Measurements from ENCODE around the gene DIP2B. TPM values are rescaled to one million over a fixed set of nuclear protein-coding genes. Genes with fewer than 3 reads are reported as not detected.
A peak's percentile ranks its signal among the peaks of the same experiment; 100 is the strongest.

Gene DIP2B
- total RNA-seq, 1 donor from 2014 or later = 32.3 TPM

- ATAC-seq (ENCODE audit: low read depth) (no peak), DNase-seq (no peak)
- CTCF ChIA-PET = interaction anchor here (0.6 kb wide), 1 partner anchor 725 kb away, joined by 3 read pairs; no protein-coding TSS in a partner anchor
- Mint-ChIP-seq H3K27me3 (no peaks in the 10 kb centered on the region), H3K4me1 (no peaks in the 10 kb centered on the region), H3K27ac (no peak overlapping the region), H3K9me3 (no peaks in the 10 kb centered on the region), H3K4me3 (no peak overlapping the region), H3K36me3 (ENCODE audit: low read depth) (peaks cover 86% of the 10 kb centered on the region)
- intact Hi-C loops (cut with micrococcal nuclease) = no loop called here
- POLR2A ChIA-PET = no interaction called here
- TF ChIP-seq CTCF (IDR thresholded peaks at IDR 0.05) = no peak
Observed at GRCh38 chr12:50689437-50689836, 184.7 kb downstream of the DIP2B start.

GRCh38 chr12:50690925-50691324, 186.1 kb downstream of the DIP2B start:
- DNase-seq (no peak), ATAC-seq (ENCODE audit: low read depth) (no peak)
- Mint-ChIP-seq H3K9me3 (no peaks in the 10 kb centered on the region), H3K27me3 (no peaks in the 10 kb centered on the region), H3K4me3 (no peak overlapping the region), H3K36me3 (ENCODE audit: low read depth) (peaks cover 82% of the 10 kb centered on the region), H3K27ac (no peak overlapping the region), H3K4me1 (no peaks in the 10 kb centered on the region)
- intact Hi-C loops (cut with micrococcal nuclease) = no loop called here
- CTCF ChIA-PET = no interaction called here
- no peak for TF ChIP-seq CTCF (IDR thresholded peaks at IDR 0.05)
- POLR2A ChIA-PET = no interaction called here

- H3K9me3 Mint-ChIP-seq = no peaks in the 10 kb centered on the region
- H3K27me3 Mint-ChIP-seq = no peaks in the 10 kb centered on the region
- no peaks in the 10 kb centered on the region for H3K4me1 Mint-ChIP-seq
- TF ChIP-seq CTCF (IDR thresholded peaks at IDR 0.05) = no peak
- H3K36me3 Mint-ChIP-seq (ENCODE audit: low read depth) = peaks cover 83% of the 10 kb centered on the region
- ATAC-seq (ENCODE audit: low read depth) (no peak), DNase-seq (no peak)
- POLR2A ChIA-PET = no interaction called here
- CTCF ChIA-PET = interaction anchor here (1.1 kb wide), 1 partner anchor 191 kb away, joined by 3 read pairs; the partner anchor contains the start of gene DIP2B
- H3K27ac Mint-ChIP-seq = peak overlapping the region; percentile 8
- H3K4me3 Mint-ChIP-seq = no peak overlapping the region
- intact Hi-C loops (cut with micrococcal nuclease) = no loop called here
Observed at GRCh38 chr12:50695961-50696360, 191.2 kb downstream of the DIP2B start.

GRCh38 chr12:50696931-50697330, 192.1 kb downstream of the DIP2B start:
- no peaks in the 10 kb centered on the region for H3K9me3 Mint-ChIP-seq
- H3K27me3 Mint-ChIP-seq = no peaks in the 10 kb centered on the region
- H3K4me3 Mint-ChIP-seq = no peak overlapping the region
- intact Hi-C loops (cut with micrococcal nuclease) = no loop called here
- POLR2A ChIA-PET = no interaction called here
- ATAC-seq (ENCODE audit: low read depth) (no peak), DNase-seq (no peak)
- H3K27ac Mint-ChIP-seq = no peak overlapping the region
- no peaks in the 10 kb centered on the region for H3K4me1 Mint-ChIP-seq
- CTCF ChIA-PET = no interaction called here
- peaks cover 82% of the 10 kb centered on the region for H3K36me3 Mint-ChIP-seq (ENCODE audit: low read depth)
- no peak for TF ChIP-seq CTCF (IDR thresholded peaks at IDR 0.05)

- Mint-ChIP-seq H3K27ac (no peak overlapping the region), H3K4me3 (no peak overlapping the region), H3K4me1 (no peaks in the 10 kb centered on the region), H3K27me3 (no peaks in the 10 kb centered on the region), H3K9me3 (no peaks in the 10 kb centered on the region), H3K36me3 (ENCODE audit: low read depth) (peaks cover 69% of the 10 kb centered on the region)
- no peak for TF ChIP-seq CTCF (IDR thresholded peaks at IDR 0.05)
- DNase-seq = no peak
- ChIA-PET POLR2A (interaction anchor here (0.6 kb wide), 1 partner anchor 188 kb away, joined by 11 read pairs; no protein-coding TSS in a partner anchor), CTCF (no interaction called here)
- no peak for ATAC-seq (ENCODE audit: low read depth)
- intact Hi-C loops (cut with micrococcal nuclease) = no loop called here
Observed at GRCh38 chr12:50699154-50699553, 194.4 kb downstream of the DIP2B start.

All from activated B cell treated with CpG ODN at 0.5 μM for 24 hours (primary cell).